H1 (cell line): ENCODE measurements around the gene ZNF592. TPM values are rescaled to one million over a fixed set of nuclear protein-coding genes. Genes with fewer than 3 reads are reported as not detected.
A peak's percentile ranks its signal among the peaks of the same experiment; 100 is the strongest.

Experiments
- CTCF ChIA-PET: fragments of 300-600 bp; sonication (Branson Sonifier 250); formaldehyde crosslinking; loops from one replicate; lab custom pipeline; 2021; ENCODE audit not compliant: partially characterized antibody; lab: Charles Lee
- POLR2A ChIA-PET: fragments of 300-600 bp; sonication (Branson Sonifier 250); formaldehyde crosslinking; loops from one replicate; lab custom pipeline; 2021; ENCODE audit warnings: inconsistent platforms; ENCODE audit not compliant: partially characterized antibody; lab: Charles Lee
- DNase-seq, 2 experiments: peaks; one replicate each; pipeline versions ENCODE4 v3.0.0 to v3.0.0-alpha.2; 2010 to 2022; ENCODE audit warnings: low spot score in 2 of 2, low read depth in 1 of 2, mixed read lengths in 1 of 2
- FAIRE-seq: peaks from 2 replicates; lab custom pipeline; 2011; peaks lifted over from hg19 to GRCh38; lab: Jason Lieb, UNC
- H2AFZ ChIP-seq: 2 replicates; pipeline ENCODE4 v1.8.1; 2012; ENCODE audit warnings: low read length, inconsistent platforms
- H2AK5ac ChIP-seq: 2 replicates; pipeline ENCODE4 v1.6.1; 2013; ENCODE audit warnings: low read depth, low read length
- H2BK120ac ChIP-seq: replicated peaks from 2 replicates; pipeline ENCODE3; 2013; ENCODE audit warnings: low read depth, low read length, inconsistent platforms
- H2BK12ac ChIP-seq: 2 replicates; pipeline ENCODE4 v1.6.1; 2013; ENCODE audit warnings: low read depth, low read length
- H2BK15ac ChIP-seq: 2 replicates; pipeline ENCODE4 v1.6.1; 2013; ENCODE audit warnings: low read length
- H2BK20ac ChIP-seq: 2 replicates; pipeline ENCODE4 v1.6.1; 2013; ENCODE audit warnings: low read length
- H2BK5ac ChIP-seq: 2 replicates; pipeline ENCODE4 v1.6.1; 2013; ENCODE audit warnings: low read depth, low read length
- H3K14ac ChIP-seq: 2 replicates; pipeline ENCODE4 v1.6.1; 2013; ENCODE audit warnings: inconsistent platforms; ENCODE audit not compliant: insufficient read length
- H3K18ac ChIP-seq: 2 replicates; pipeline ENCODE4 v1.6.1; 2013; ENCODE audit warnings: low read length; ENCODE audit errors: extremely low read depth
- H3K23ac ChIP-seq: 2 replicates; pipeline ENCODE4 v1.6.1; 2013; ENCODE audit warnings: inconsistent platforms; ENCODE audit not compliant: insufficient read length
- H3K23me2 ChIP-seq: 2 replicates; pipeline ENCODE4 v1.6.1; 2013; ENCODE audit warnings: low read depth, low read length
- H3K27ac ChIP-seq: 2 replicates; pipeline ENCODE4 v1.6.1; 2011; ENCODE audit warnings: low read depth, low read length, inconsistent platforms
- H3K27me3 ChIP-seq, 4 experiments: replicated peaks in 1 of 4; 1 replicate in 1 of 4; 2 replicates in 3 of 4; pipeline versions ENCODE4 v1.6.1 to v1.8.1; 2011 to 2013; ENCODE audit warnings: low read length in 3 of 4, mild to moderate bottlenecking in 3 of 4, inconsistent platforms in 2 of 4, mixed read lengths in 2 of 4, moderate library complexity in 1 of 4; ENCODE audit not compliant: control insufficient read depth in 3 of 4, insufficient read depth in 3 of 4; ENCODE audit errors: extremely low read depth in 1 of 4
- H3K36me3 ChIP-seq, 4 experiments: 2 replicates each; pipeline versions ENCODE4 v1.6.1 to v1.8.1; 2011 to 2013; ENCODE audit warnings: mild to moderate bottlenecking in 4 of 4, low read length in 3 of 4, moderate library complexity in 2 of 4, control low read depth in 1 of 4, inconsistent platforms in 1 of 4; ENCODE audit not compliant: insufficient read depth in 4 of 4, control insufficient read depth in 2 of 4
- H3K4ac ChIP-seq: replicated peaks from 2 replicates; pipeline ENCODE3; 2013; ENCODE audit warnings: low read length, low read depth, mixed read lengths, inconsistent platforms; ENCODE audit not compliant: insufficient read length
- H3K4me1 ChIP-seq, 4 experiments: replicated peaks in 1 of 4; 1 replicate in 1 of 4; 2 replicates in 3 of 4; pipeline versions ENCODE4 v1.6.1 to v1.8.1; 2011 to 2013; ENCODE audit warnings: low read length in 3 of 4, inconsistent platforms in 2 of 4, mixed read lengths in 1 of 4; ENCODE audit not compliant: insufficient read depth in 4 of 4, control insufficient read depth in 3 of 4
- H3K4me2 ChIP-seq, 2 experiments: 2 replicates each; pipeline versions ENCODE4 v1.6.1 to v1.8.1; 2011 to 2013; ENCODE audit warnings: low read depth in 2 of 2, low read length in 2 of 2, control low read depth in 1 of 2, inconsistent platforms in 1 of 2, mild to moderate bottlenecking in 1 of 2; ENCODE audit not compliant: insufficient read depth in 1 of 2
- H3K4me3 ChIP-seq, 4 experiments: fragments of 200-600, 300-600 bp in 1 of 4; sonication (generic), shearing (Covaris generic), sonication (Bioruptor Twin) in 1 of 4; 2 replicates each; pipeline versions ENCODE4 v1.5.1 to v1.8.1; 2011 to 2016; ENCODE audit warnings: low read length in 4 of 4, low read depth in 3 of 4, control low read depth in 2 of 4, inconsistent platforms in 2 of 4, mild to moderate bottlenecking in 2 of 4, mixed read lengths in 1 of 4, moderate library complexity in 1 of 4; ENCODE audit not compliant: insufficient read depth in 2 of 4; ENCODE audit errors: extremely low read depth in 1 of 4
- H3K56ac ChIP-seq: replicated peaks from 2 replicates; pipeline ENCODE3; 2013; ENCODE audit warnings: low read depth, mild to moderate bottlenecking, mixed read lengths, low read length, inconsistent platforms; ENCODE audit not compliant: insufficient read length
- H3K79me1 ChIP-seq: 2 replicates; pipeline ENCODE4 v1.6.1; 2013; ENCODE audit warnings: low read depth, low read length, control low read depth
- H3K79me2 ChIP-seq, 2 experiments: 2 replicates each; pipeline versions ENCODE4 v1.6.1 to v1.8.1; 2012 to 2013; ENCODE audit warnings: low read length in 2 of 2, mild to moderate bottlenecking in 2 of 2, inconsistent platforms in 1 of 2; ENCODE audit not compliant: insufficient read depth in 2 of 2, control insufficient read depth in 1 of 2
- H3K9ac ChIP-seq, 4 experiments: replicated peaks in 1 of 4; 1 replicate in 1 of 4; 2 replicates in 3 of 4; pipeline versions ENCODE4 v1.6.1 to v1.8.1; 2011 to 2013; ENCODE audit warnings: low read depth in 3 of 4, low read length in 3 of 4, control low read depth in 2 of 4, mild to moderate bottlenecking in 2 of 4, moderate library complexity in 2 of 4, inconsistent platforms in 1 of 4; ENCODE audit errors: extremely low read depth in 1 of 4
- H3K9me3 ChIP-seq, 2 experiments: 2 replicates each; pipeline versions ENCODE4 v1.6.1 to v1.8.1; 2012 to 2013; ENCODE audit warnings: mild to moderate bottlenecking in 2 of 2, moderate library complexity in 2 of 2, control low read depth in 1 of 2, inconsistent platforms in 1 of 2, low read depth in 1 of 2, low read length in 1 of 2, mixed read lengths in 1 of 2; ENCODE audit not compliant: insufficient read depth in 2 of 2
- H4K20me1 ChIP-seq, 2 experiments: replicated peaks in 1 of 2; 2 replicates each; pipeline versions ENCODE3 to v1.8.1; 2011 to 2013; ENCODE audit warnings: inconsistent platforms in 2 of 2, low read length in 2 of 2, mild to moderate bottlenecking in 1 of 2; ENCODE audit not compliant: insufficient read depth in 2 of 2, control insufficient read depth in 1 of 2
- H4K5ac ChIP-seq: 2 replicates; pipeline ENCODE4 v1.6.1; 2013; ENCODE audit warnings: low read length, low read depth, mixed read lengths, inconsistent platforms; ENCODE audit not compliant: insufficient read length
- H4K8ac ChIP-seq: 2 replicates; pipeline ENCODE4 v1.8.0; 2013; ENCODE audit warnings: mild to moderate bottlenecking, moderate library complexity, low read length, inconsistent platforms; ENCODE audit not compliant: insufficient read depth; ENCODE audit errors: extremely low read depth
- H4K91ac ChIP-seq: replicated peaks from 2 replicates; pipeline ENCODE3; 2013; ENCODE audit warnings: low read length, mixed read lengths, inconsistent platforms; ENCODE audit not compliant: insufficient read length
- ASH2L ChIP-seq: fragments of 200-600, 300-600 bp; sonication (generic); IDR thresholded peaks from one replicate; pipeline ENCODE4 v1.7.1; 2017; ENCODE audit warnings: low read length
- GTF2F1 ChIP-seq: IDR thresholded peaks from 2 replicates; pipeline ENCODE4 v1.6.1; 2012; ENCODE audit warnings: low read depth, low read length, improper control_type of control experiment, borderline replicate concordance
- KDM5A ChIP-seq: fragments of 200-600 bp; IDR thresholded peaks from 2 replicates; pipeline ENCODE4 v1.7.1; 2012; ENCODE audit warnings: mild to moderate bottlenecking, low read length, inconsistent platforms, mixed read lengths
- MAFK ChIP-seq: IDR thresholded peaks from 2 replicates; pipeline ENCODE4 v1.6.1; 2012; ENCODE audit warnings: low read depth, mild to moderate bottlenecking, improper control_type of control experiment, low read length
- RNF2 ChIP-seq: fragments of 200-900, 300-1000 bp; sonication (generic); IDR thresholded peaks from 2 replicates; pipeline ENCODE4 v1.7.1; 2016; ENCODE audit warnings: borderline replicate concordance, low read depth, mild to moderate bottlenecking, antibody characterized with exemption, low read length; ENCODE audit not compliant: poor library complexity, severe bottlenecking; ENCODE audit errors: missing control alignments
- SIRT6 ChIP-seq: IDR thresholded peaks from one replicate; pipeline ENCODE4 v1.7.1; 2012; ENCODE audit warnings: low read length, inconsistent platforms
- SP1 ChIP-seq: IDR thresholded peaks from 2 replicates; pipeline ENCODE4 v1.6.1; 2011; ENCODE audit warnings: low read depth, low read length
- SRF ChIP-seq: IDR thresholded peaks from 2 replicates; pipeline ENCODE4 v1.6.1; 2011; ENCODE audit warnings: mild to moderate bottlenecking, low read depth, low read length, moderate library complexity
- TBP ChIP-seq: IDR thresholded peaks from 2 replicates; pipeline ENCODE4 v1.6.1; 2011; ENCODE audit warnings: low read depth, low read length, improper control_type of control experiment
- TCF12 ChIP-seq: IDR thresholded peaks from 2 replicates; pipeline ENCODE4 v1.6.1; 2011; ENCODE audit warnings: low read depth, mild to moderate bottlenecking, low read length
- WGBS, 2 experiments: shearing (Covaris generic) in 1 of 2; methylation state at CpG; one replicate each; pipeline versions ENCODE4 v1.1.6 to v1.1.7; 2013 to 2015; ENCODE audit warnings: low lambda C conversion rate in 2 of 2, mixed read lengths in 2 of 2, inconsistent platforms in 1 of 2, low coverage in 1 of 2, missing lambda C conversion rate in 1 of 2; ENCODE audit not compliant: insufficient replicate concordance in 2 of 2, insufficient coverage in 1 of 2, insufficient read length in 1 of 2; ENCODE audit errors: extremely low coverage in 1 of 2, missing lambda C conversion rate in 1 of 2; 5-methylcytosine and 5-hydroxymethylcytosine counted together
- polyA plus RNA-seq, 7 experiments: library from polyadenylated mRNA; depleted of rRNA in 3 of 7; stranded (reverse) in 5 of 7; unstranded in 2 of 7; fragments of >200 nt in 5 of 7; fragments of 200-250 nt in 2 of 7; gene quantifications; 1 replicate in 5 of 7; 2 replicates in 1 of 7; 4 replicates in 1 of 7; pipeline versions ENCODE4 v1.2.1 to v1.2.3, GENCODE V29; 2011 to 2013; ENCODE audit warnings: missing spikeins in 2 of 7, mixed read lengths in 2 of 7
- total RNA-seq: library from RNA; stranded (reverse); fragmentation: NEBNext Ultra II Directional; extraction: Animal tissue kit (Norgen Biotek cat#: 25700); gene quantifications from 2 replicates; pipeline ENCODE4 v1.2.1, GENCODE V29; 2021
- TF ChIP-seq, protein P1 (sequence below): IDR thresholded peaks from 2 replicates; pipeline ENCODE4 v1.6.1; 2011; ENCODE audit warnings: low read length, improper control_type of control experiment

The ZNF592 gene
- total and polyA plus RNA-seq, 2 of the 8 experiments (the other 6 are each of a cell fraction or from before 2014, with no cell fraction given), result 14.2 to 33.0 TPM

DNA sequence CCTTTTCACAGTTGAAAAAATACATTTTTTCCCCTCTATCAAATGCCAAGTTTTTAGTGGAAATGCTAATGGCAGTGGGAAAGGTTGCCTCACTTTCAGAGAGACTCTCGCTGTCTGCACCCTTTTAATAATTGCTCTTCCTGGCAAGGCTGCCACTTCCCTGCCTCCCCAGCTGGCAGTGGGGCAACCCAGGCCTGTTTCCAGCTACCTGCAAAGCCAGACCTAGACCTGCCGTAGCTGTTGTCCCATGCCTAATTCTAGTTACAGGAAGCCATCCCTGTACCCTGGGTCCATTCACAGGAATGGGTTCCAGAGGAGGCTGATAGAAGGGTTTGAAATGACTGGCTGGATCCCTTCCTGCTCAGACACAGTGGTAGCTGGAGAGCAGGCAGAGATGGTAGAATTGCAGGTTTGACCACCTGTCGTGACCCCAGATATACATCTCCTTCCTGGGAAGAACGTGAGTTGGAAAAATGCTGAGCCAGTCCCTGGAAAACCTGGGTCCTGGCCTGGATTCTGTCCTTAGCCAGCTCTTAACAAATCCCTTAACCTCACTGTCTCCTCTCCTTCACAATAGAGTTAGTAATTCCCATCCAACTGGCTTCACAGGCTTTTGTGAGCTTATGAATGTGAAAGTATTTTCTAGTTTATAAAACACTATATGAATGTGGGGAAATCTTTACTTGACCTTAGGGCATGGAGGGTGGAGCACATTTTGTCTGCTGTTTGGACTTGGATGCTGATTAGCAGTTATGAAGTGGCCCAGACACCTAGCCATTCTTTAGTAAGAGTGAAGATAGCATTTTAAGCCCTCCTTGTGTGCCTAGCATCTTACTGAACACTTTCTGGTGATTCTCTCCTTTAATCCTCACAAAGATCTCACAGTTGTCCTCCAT, 55.9 kb downstream of the ZNF592 start:
- Histone ChIP-seq H3K23ac (no peak overlapping the region), H3K14ac (no peak overlapping the region), H2BK120ac (no peak overlapping the region), H4K5ac (no peak overlapping the region), H3K18ac (no peak overlapping the region), H2BK15ac (no peak overlapping the region), H2AK5ac (no peak overlapping the region), H2BK12ac (no peak overlapping the region), H3K4me1 (no peaks in the 10 kb centered on the region), H3K9ac (no peak overlapping the region; a peak in 1 of 7 replicates), H3K27me3 (no peaks in the 10 kb centered on the region), H3K56ac (no peak overlapping the region), H3K36me3 (peaks cover 0 to 19% (median 12%) of the 10 kb centered on the region in 4 experiments; a peak in 6 of 8 replicates), H3K27ac (no peak overlapping the region), H3K9me3 (no peaks in the 10 kb centered on the region), H4K20me1 (peaks cover 0 to 3% of the 10 kb centered on the region in 2 experiments), H4K8ac (peak overlapping the region; percentile 57), H3K23me2 (no peaks in the 10 kb centered on the region), H3K79me2 (no peaks in the 10 kb centered on the region), H3K4me2 (no peak overlapping the region), H2BK20ac (no peak overlapping the region), H2BK5ac (no peak overlapping the region), H3K4me3 (no peak overlapping the region), H3K79me1 (no peaks in the 10 kb centered on the region), H4K91ac (no peak overlapping the region), H2AFZ (no peak overlapping the region), H3K4ac (no peak overlapping the region)
- no peak for DNase-seq
- POLR2A ChIA-PET, result interaction anchor here (0.7 kb wide), 1 partner anchor 14 kb away, joined by 3 read pairs; no protein-coding TSS in a partner anchor
- CTCF ChIA-PET, result interaction anchor here (0.6 to 1.2 kb wide), 4 partner anchors 15 to 124 kb away, joined by 3 read pairs; no protein-coding TSS in a partner anchor
- 79% methylated on average over 4 of the region's 4 CpGs; no CpG with 5 or more reads in 1 of the 2 experiments for WGBS, 2 experiments
- no peak for FAIRE-seq
- TF ChIP-seq TCF12, result no peak
- no peak for TF ChIP-seq RNF2
- TF ChIP-seq, protein P1, sequence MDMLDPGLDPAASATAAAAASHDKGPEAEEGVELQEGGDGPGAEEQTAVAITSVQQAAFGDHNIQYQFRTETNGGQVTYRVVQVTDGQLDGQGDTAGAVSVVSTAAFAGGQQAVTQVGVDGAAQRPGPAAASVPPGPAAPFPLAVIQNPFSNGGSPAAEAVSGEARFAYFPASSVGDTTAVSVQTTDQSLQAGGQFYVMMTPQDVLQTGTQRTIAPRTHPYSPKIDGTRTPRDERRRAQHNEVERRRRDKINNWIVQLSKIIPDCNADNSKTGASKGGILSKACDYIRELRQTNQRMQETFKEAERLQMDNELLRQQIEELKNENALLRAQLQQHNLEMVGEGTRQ, result no peak
- no peak for TF ChIP-seq SRF
- TF ChIP-seq TBP, result no peak
- TF ChIP-seq GTF2F1, result no peak
- no peak for TF ChIP-seq ASH2L
- TF ChIP-seq KDM5A, result no peak
- no peak for TF ChIP-seq MAFK
- TF ChIP-seq SIRT6, result no peak
- TF ChIP-seq SP1, result no peak
